SK-N-SH treated with all-trans-retinoic acid at 6 μM for 48 hours (cell line): Measurements from ENCODE around the gene ZNF415.

Experiments used
- ESRRG ChIP-seq: fragments of 250-450 bp; sonication (Bioruptor Pico); IDR thresholded peaks from 2 replicates; pipeline ENCODE4 v1.6.1; 2021; ENCODE audit warnings: mild to moderate bottlenecking
- ZFP30 ChIP-seq: fragments of 450-650 bp; formaldehyde crosslinking; IDR thresholded peaks from 2 replicates; pipeline ENCODE4 v1.5.0; 2022; ENCODE audit warnings: mild to moderate bottlenecking, moderate library complexity
- TF ChIP-seq, protein P1 (sequence below): fragments of 250-450 bp; sonication (Bioruptor Pico); IDR thresholded peaks from 2 replicates; pipeline ENCODE4 v1.5.0; 2020; ENCODE audit warnings: mild to moderate bottlenecking, moderate library complexity
- TF ChIP-seq, protein P2 (sequence below): fragments of 250-450 bp; sonication (Bioruptor Pico); IDR thresholded peaks from 2 replicates; pipeline ENCODE4 v1.5.1; 2020; ENCODE audit warnings: low read depth, mild to moderate bottlenecking, moderate library complexity

DNA sequence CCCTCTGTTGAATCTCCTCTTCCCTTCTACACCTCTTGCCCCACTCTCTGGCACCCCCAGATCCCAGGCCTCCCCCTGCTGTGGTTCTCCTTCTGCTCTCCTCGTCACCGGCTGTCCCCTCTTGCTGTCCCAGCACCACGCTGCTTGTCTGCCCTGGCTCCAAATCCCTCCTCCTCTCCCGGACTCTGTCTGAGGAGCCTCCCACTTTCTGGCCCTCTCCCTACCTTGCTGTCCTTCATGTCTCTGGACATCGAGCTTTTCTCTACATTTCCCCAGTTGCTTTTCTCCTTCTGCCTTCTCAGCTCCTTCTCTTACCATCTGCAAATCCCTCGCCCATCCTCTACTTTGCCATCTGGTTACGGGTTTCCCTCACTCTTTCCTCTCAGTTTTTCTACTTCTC lies 24.9 kb upstream of the ZNF415 start:
- TF ChIP-seq, protein P1, sequence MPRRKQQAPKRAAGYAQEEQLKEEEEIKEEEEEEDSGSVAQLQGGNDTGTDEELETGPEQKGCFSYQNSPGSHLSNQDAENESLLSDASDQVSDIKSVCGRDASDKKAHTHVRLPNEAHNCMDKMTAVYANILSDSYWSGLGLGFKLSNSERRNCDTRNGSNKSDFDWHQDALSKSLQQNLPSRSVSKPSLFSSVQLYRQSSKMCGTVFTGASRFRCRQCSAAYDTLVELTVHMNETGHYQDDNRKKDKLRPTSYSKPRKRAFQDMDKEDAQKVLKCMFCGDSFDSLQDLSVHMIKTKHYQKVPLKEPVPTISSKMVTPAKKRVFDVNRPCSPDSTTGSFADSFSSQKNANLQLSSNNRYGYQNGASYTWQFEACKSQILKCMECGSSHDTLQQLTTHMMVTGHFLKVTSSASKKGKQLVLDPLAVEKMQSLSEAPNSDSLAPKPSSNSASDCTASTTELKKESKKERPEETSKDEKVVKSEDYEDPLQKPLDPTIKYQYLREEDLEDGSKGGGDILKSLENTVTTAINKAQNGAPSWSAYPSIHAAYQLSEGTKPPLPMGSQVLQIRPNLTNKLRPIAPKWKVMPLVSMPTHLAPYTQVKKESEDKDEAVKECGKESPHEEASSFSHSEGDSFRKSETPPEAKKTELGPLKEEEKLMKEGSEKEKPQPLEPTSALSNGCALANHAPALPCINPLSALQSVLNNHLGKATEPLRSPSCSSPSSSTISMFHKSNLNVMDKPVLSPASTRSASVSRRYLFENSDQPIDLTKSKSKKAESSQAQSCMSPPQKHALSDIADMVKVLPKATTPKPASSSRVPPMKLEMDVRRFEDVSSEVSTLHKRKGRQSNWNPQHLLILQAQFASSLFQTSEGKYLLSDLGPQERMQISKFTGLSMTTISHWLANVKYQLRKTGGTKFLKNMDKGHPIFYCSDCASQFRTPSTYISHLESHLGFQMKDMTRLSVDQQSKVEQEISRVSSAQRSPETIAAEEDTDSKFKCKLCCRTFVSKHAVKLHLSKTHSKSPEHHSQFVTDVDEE (CRISPR knock-in tag) = no peak
- TF ChIP-seq ZFP30 (no peak), ESRRG (no peak)
- TF ChIP-seq, protein P2, sequence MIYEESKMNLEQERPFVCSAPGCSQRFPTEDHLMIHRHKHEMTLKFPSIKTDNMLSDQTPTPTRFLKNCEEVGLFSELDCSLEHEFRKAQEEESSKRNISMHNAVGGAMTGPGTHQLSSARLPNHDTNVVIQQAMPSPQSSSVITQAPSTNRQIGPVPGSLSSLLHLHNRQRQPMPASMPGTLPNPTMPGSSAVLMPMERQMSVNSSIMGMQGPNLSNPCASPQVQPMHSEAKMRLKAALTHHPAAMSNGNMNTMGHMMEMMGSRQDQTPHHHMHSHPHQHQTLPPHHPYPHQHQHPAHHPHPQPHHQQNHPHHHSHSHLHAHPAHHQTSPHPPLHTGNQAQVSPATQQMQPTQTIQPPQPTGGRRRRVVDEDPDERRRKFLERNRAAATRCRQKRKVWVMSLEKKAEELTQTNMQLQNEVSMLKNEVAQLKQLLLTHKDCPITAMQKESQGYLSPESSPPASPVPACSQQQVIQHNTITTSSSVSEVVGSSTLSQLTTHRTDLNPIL = no peak
